Neural cell (in vitro differentiated cells): Measurements from ENCODE around the gene DECR2. TPM values are rescaled to one million over a fixed set of nuclear protein-coding genes. Genes with fewer than 3 reads are reported as not detected.

Source experiments
- H2AFZ ChIP-seq: fragments of 200-600, 300-800 bp; sonication (generic), shearing (Covaris generic); 2 replicates; pipeline ENCODE4 v1.6.0; 2014; ENCODE audit warnings: low read depth, mild to moderate bottlenecking, antibody characterized with exemption, low read length, moderate library complexity
- H3F3A ChIP-seq: fragments of 200-600 bp; shearing (Covaris generic); 2 replicates; pipeline ENCODE4 v1.6.1; 2016; ENCODE audit warnings: mild to moderate bottlenecking, moderate library complexity, mixed read lengths, antibody characterized with exemption, low read length; ENCODE audit not compliant: insufficient read depth, poor library complexity, severe bottlenecking
- H3K27ac ChIP-seq: fragments of 200-600, 300-800 bp; sonication (generic), shearing (Covaris generic); 2 replicates; pipeline ENCODE4 v1.5.1; 2014; ENCODE audit warnings: mild to moderate bottlenecking, low read length, moderate library complexity
- H3K27me3 ChIP-seq: fragments of 300-800, 200-600 bp; sonication (generic), shearing (Covaris generic); 2 replicates; pipeline ENCODE4 v1.6.0; 2014; ENCODE audit warnings: mild to moderate bottlenecking, low read depth, low read length, moderate library complexity; ENCODE audit not compliant: insufficient read depth
- H3K36me3 ChIP-seq: fragments of 300-800, 200-600 bp; sonication (generic), shearing (Covaris generic); 2 replicates; pipeline ENCODE4 v1.5.1; 2014; ENCODE audit warnings: mild to moderate bottlenecking, antibody characterized with exemption, low read length, moderate library complexity; ENCODE audit not compliant: insufficient read depth
- H3K4me2 ChIP-seq: fragments of 300-800, 200-600 bp; sonication (generic), shearing (Covaris generic); 2 replicates; pipeline ENCODE4 v1.6.0; 2014; ENCODE audit warnings: mild to moderate bottlenecking, low read length
- H3K4me3 ChIP-seq: fragments of 300-800, 200-600 bp; sonication (generic), shearing (Covaris generic); 2 replicates; pipeline ENCODE4 v1.5.1; 2014; ENCODE audit warnings: mild to moderate bottlenecking, low read length, moderate library complexity
- H3K79me2 ChIP-seq: fragments of 200-600 bp; shearing (Covaris generic); replicated peaks from 2 replicates; pipeline ENCODE4 v1.6.0; 2014; ENCODE audit warnings: mild to moderate bottlenecking, low read length, moderate library complexity; ENCODE audit not compliant: insufficient read depth
- H3K9ac ChIP-seq: fragments of 300-800, 200-600 bp; sonication (generic), shearing (Covaris generic); 2 replicates; pipeline ENCODE4 v1.6.1; 2016; ENCODE audit warnings: mild to moderate bottlenecking, low read length, mixed read lengths
- H3K9me2 ChIP-seq: fragments of 200-600 bp; shearing (Covaris generic); 2 replicates; pipeline ENCODE4 v1.6.1; 2016; ENCODE audit warnings: mild to moderate bottlenecking, low read length, mixed read lengths; ENCODE audit not compliant: insufficient read depth
- H3K9me3 ChIP-seq: fragments of 200-600, 300-800 bp; sonication (generic), shearing (Covaris generic); 2 replicates; pipeline ENCODE4 v1.6.1; 2016; ENCODE audit warnings: mild to moderate bottlenecking, mixed run types, low read length, moderate library complexity, mixed read lengths
- H4K20me1 ChIP-seq: fragments of 200-600 bp; shearing (Covaris generic); 2 replicates; pipeline ENCODE4 v1.6.1; 2016; ENCODE audit warnings: mild to moderate bottlenecking, mixed run types; ENCODE audit not compliant: insufficient read depth
- CTCF ChIP-seq: fragments of 450-650 bp; IDR thresholded peaks from 2 replicates; pipeline ENCODE4 v1.5.1; 2014; ENCODE audit warnings: antibody characterized with exemption, mild to moderate bottlenecking, moderate library complexity; ENCODE audit not compliant: poor library complexity, severe bottlenecking
- EP300 ChIP-seq: fragments of 450-650 bp; conservative IDR thresholded peaks from 2 replicates; pipeline ENCODE4 v1.6.1; 2014; ENCODE audit warnings: antibody characterized with exemption, mild to moderate bottlenecking, moderate library complexity; ENCODE audit not compliant: poor library complexity, severe bottlenecking
- EZH2 ChIP-seq: fragments of 200-600, 300-800 bp; shearing (Covaris generic), sonication (generic); IDR thresholded peaks from 2 replicates; pipeline ENCODE4 v1.6.1; 2014; ENCODE audit warnings: antibody characterized with exemption, low read length, borderline replicate concordance, mild to moderate bottlenecking; ENCODE audit not compliant: insufficient read depth, poor library complexity, severe bottlenecking
- MXI1 ChIP-seq: fragments of 450-650 bp; conservative IDR thresholded peaks from 2 replicates; pipeline ENCODE4 v1.6.1; 2014; ENCODE audit warnings: antibody characterized with exemption, mild to moderate bottlenecking; ENCODE audit not compliant: poor library complexity, severe bottlenecking
- POLR2AphosphoS5 ChIP-seq: IDR thresholded peaks from 2 replicates; pipeline ENCODE4 v1.6.1; 2012
- RAD21 ChIP-seq: fragments of 450-650 bp; conservative IDR thresholded peaks from 2 replicates; pipeline ENCODE4 v1.6.1; 2014; ENCODE audit warnings: antibody characterized with exemption, mild to moderate bottlenecking, moderate library complexity
- REST ChIP-seq: IDR thresholded peaks from 2 replicates; pipeline ENCODE4 v1.6.1; 2012; ENCODE audit warnings: borderline replicate concordance
- SMC3 ChIP-seq: fragments of 450-650 bp; conservative IDR thresholded peaks from 2 replicates; pipeline ENCODE4 v1.6.1; 2014; ENCODE audit warnings: antibody characterized with exemption, mild to moderate bottlenecking, moderate library complexity; ENCODE audit not compliant: poor library complexity
- TAF1 ChIP-seq: IDR thresholded peaks from 2 replicates; pipeline ENCODE4 v1.6.1; 2012; ENCODE audit warnings: low read depth
- polyA plus RNA-seq: library from polyadenylated mRNA; depleted of rRNA; stranded (reverse); fragments of >200 nt; gene quantifications from 2 replicates; pipeline ENCODE4 v1.2.3, GENCODE V29; 2014
- small RNA-seq, 3 experiments: library from RNA; depleted of rRNA; stranded (forward); fragments of <200 nt; gene quantifications; one replicate each; pipeline ENCODE3, GENCODE V24; 2012

DECR2 gene
- polyA plus RNA-seq, 1 donor from 2014 or later, result 58.8 TPM

- Histone ChIP-seq H3K9me3 (no peaks in the 10 kb centered on the region), H3K4me3 (no peak overlapping the region), H3K27ac (no peak overlapping the region), H3K9me2 (no peaks in the 10 kb centered on the region), H2AFZ (no peak overlapping the region), H3K9ac (no peak overlapping the region), H3K4me2 (no peak overlapping the region), H3K79me2 (peaks cover 35% of the 10 kb centered on the region), H4K20me1 (no peaks in the 10 kb centered on the region), H3K27me3 (no peaks in the 10 kb centered on the region), H3K36me3 (peaks cover 4% of the 10 kb centered on the region), H3F3A (no peaks in the 10 kb centered on the region)
- TF ChIP-seq REST, result no peak
- TF ChIP-seq TAF1, result no peak
- TF ChIP-seq POLR2AphosphoS5, result no peak
- no peak for TF ChIP-seq RAD21
- no peak for TF ChIP-seq EP300
- TF ChIP-seq EZH2, result no peak
- TF ChIP-seq CTCF, result no peak
- no peak for TF ChIP-seq SMC3
Measured at GRCh38 chr16:459761-460160, 58.1 kb downstream of the DECR2 start.

GRCh38 chr16:460787-461186 is 59.1 kb downstream of the DECR2 start:
- H3K27ac ChIP-seq, result no peak overlapping the region
- no peaks in the 10 kb centered on the region for H3K9me2 ChIP-seq
- peaks cover 4% of the 10 kb centered on the region for H3K36me3 ChIP-seq
- H3K9me3 ChIP-seq, result no peaks in the 10 kb centered on the region
- H3K27me3 ChIP-seq, result no peaks in the 10 kb centered on the region
- no peak for TF ChIP-seq TAF1
- no peak for TF ChIP-seq REST
- TF ChIP-seq RAD21, result no peak
- no peak for TF ChIP-seq MXI1
- TF ChIP-seq POLR2AphosphoS5, result no peak
- TF ChIP-seq EP300, result no peak
- no peak for TF ChIP-seq SMC3
- no peak overlapping the region for H2AFZ ChIP-seq
- H3K4me3 ChIP-seq, result no peak overlapping the region
- H3K4me2 ChIP-seq, result no peak overlapping the region
- H3K9ac ChIP-seq, result no peak overlapping the region
- no peaks in the 10 kb centered on the region for H3F3A ChIP-seq
- H3K79me2 ChIP-seq, result peaks cover 30% of the 10 kb centered on the region
- H4K20me1 ChIP-seq, result no peaks in the 10 kb centered on the region

Small RNA genes lying within 50 kb of the gene (small RNA-seq; reads per million reads assigned to genes)
- 0 to 1.2 (median 0) reads per million in 3 experiments for gene RF00019

Other genes with a start within 250 kb of the DECR2 start
- gene HBZ, start 249.2 kb upstream of the DECR2 start, polyA plus RNA-seq, result not detected in 2 replicates
- gene HBM, start 235.9 kb upstream of the DECR2 start, polyA plus RNA-seq, result not detected in 2 replicates
- gene HBA2, start 229.0 kb upstream of the DECR2 start, polyA plus RNA-seq, result not detected in 2 replicates
- gene HBA1, start 225.2 kb upstream of the DECR2 start, polyA plus RNA-seq, result not detected in 2 replicates
- 3.9 and 4.5 TPM in 2 replicates for gene HBQ1, start 221.4 kb upstream of the DECR2 start, polyA plus RNA-seq
- 564 and 580 TPM in 2 replicates for gene LUC7L, start 172.4 kb upstream of the DECR2 start, polyA plus RNA-seq
- 29.9 and 31.7 TPM in 2 replicates for gene FAM234A, start 167.1 kb upstream of the DECR2 start, polyA plus RNA-seq
- 3.5 and 4.7 TPM in 2 replicates for gene RGS11, start 125.9 kb upstream of the DECR2 start, polyA plus RNA-seq
- 176 and 247 TPM in 2 replicates for gene ARHGDIG, start 121.3 kb upstream of the DECR2 start, polyA plus RNA-seq
- 109 and 142 TPM in 2 replicates for gene PDIA2, start 118.7 kb upstream of the DECR2 start, polyA plus RNA-seq
- gene AXIN1, start 49.2 kb upstream of the DECR2 start, polyA plus RNA-seq, result 30.5 and 34.3 TPM in 2 replicates
- 134 and 182 TPM in 2 replicates for gene MRPL28, start 31.3 kb upstream of the DECR2 start, polyA plus RNA-seq
- gene PGAP6, start 19.9 kb upstream of the DECR2 start, polyA plus RNA-seq, result 36.7 and 47.3 TPM in 2 replicates
- 63.4 and 65.2 TPM in 2 replicates for gene NME4, start 4.7 kb upstream of the DECR2 start, polyA plus RNA-seq
- 55.0 and 60.4 TPM in 2 replicates for gene RAB11FIP3, start 23.8 kb downstream of the DECR2 start, polyA plus RNA-seq
- 11.5 and 15.6 TPM in 2 replicates for gene CAPN15, start 125.8 kb downstream of the DECR2 start, polyA plus RNA-seq
- gene PRR35, start 158.5 kb downstream of the DECR2 start, polyA plus RNA-seq, result not detected in 2 replicates
- not detected in 2 replicates for gene NHLRC4, start 165.1 kb downstream of the DECR2 start, polyA plus RNA-seq
- gene PIGQ, start 168.1 kb downstream of the DECR2 start, polyA plus RNA-seq, result 69.2 and 78.8 TPM in 2 replicates
- gene RAB40C, start 188.2 kb downstream of the DECR2 start, polyA plus RNA-seq, result 40.7 and 44.5 TPM in 2 replicates
- 0.43 and 1.1 TPM in 2 replicates for gene WFIKKN1, start 229.1 kb downstream of the DECR2 start, polyA plus RNA-seq
- 127 and 128 TPM in 2 replicates for gene METTL26, start 234.4 kb downstream of the DECR2 start, polyA plus RNA-seq
- gene MCRIP2, start 239.9 kb downstream of the DECR2 start, polyA plus RNA-seq, result 29.1 and 54.1 TPM in 2 replicates
- 30.0 and 32.1 TPM in 2 replicates for gene WDR90, start 247.5 kb downstream of the DECR2 start, polyA plus RNA-seq